Measurements from ENCODE around the gene SDC4.

DNA sequence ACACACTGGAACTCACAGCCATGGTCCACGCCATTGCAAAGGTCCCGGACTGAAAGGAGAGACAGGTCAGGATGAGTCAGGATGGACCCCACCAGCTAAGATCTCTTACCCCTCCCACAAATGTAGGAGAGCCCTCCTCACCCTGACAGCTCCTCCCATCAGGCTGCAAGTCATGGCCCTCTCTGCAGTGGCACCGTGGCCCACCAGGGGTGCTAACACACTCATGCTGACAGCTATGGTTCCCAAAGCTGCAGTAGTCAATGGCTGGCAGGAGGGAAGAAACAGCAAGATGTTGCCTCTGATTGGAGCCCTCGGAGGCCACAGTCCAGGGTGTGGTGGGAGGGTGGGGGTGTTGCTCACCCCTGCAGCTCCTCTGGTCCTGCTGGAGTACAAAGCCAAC lies 47.3 kb downstream of the SDC4 start:
- TF ChIP-seq, protein P1, sequence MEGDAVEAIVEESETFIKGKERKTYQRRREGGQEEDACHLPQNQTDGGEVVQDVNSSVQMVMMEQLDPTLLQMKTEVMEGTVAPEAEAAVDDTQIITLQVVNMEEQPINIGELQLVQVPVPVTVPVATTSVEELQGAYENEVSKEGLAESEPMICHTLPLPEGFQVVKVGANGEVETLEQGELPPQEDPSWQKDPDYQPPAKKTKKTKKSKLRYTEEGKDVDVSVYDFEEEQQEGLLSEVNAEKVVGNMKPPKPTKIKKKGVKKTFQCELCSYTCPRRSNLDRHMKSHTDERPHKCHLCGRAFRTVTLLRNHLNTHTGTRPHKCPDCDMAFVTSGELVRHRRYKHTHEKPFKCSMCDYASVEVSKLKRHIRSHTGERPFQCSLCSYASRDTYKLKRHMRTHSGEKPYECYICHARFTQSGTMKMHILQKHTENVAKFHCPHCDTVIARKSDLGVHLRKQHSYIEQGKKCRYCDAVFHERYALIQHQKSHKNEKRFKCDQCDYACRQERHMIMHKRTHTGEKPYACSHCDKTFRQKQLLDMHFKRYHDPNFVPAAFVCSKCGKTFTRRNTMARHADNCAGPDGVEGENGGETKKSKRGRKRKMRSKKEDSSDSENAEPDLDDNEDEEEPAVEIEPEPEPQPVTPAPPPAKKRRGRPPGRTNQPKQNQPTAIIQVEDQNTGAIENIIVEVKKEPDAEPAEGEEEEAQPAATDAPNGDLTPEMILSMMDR (IDR thresholded peaks at IDR 0.05; ENCODE audit: low read depth, low read length, missing input control) = no peak
- TF ChIP-seq, protein P2, sequence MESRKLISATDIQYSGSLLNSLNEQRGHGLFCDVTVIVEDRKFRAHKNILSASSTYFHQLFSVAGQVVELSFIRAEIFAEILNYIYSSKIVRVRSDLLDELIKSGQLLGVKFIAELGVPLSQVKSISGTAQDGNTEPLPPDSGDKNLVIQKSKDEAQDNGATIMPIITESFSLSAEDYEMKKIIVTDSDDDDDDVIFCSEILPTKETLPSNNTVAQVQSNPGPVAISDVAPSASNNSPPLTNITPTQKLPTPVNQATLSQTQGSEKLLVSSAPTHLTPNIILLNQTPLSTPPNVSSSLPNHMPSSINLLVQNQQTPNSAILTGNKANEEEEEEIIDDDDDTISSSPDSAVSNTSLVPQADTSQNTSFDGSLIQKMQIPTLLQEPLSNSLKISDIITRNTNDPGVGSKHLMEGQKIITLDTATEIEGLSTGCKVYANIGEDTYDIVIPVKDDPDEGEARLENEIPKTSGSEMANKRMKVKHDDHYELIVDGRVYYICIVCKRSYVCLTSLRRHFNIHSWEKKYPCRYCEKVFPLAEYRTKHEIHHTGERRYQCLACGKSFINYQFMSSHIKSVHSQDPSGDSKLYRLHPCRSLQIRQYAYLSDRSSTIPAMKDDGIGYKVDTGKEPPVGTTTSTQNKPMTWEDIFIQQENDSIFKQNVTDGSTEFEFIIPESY (IDR thresholded peaks at IDR 0.05) = no peak
- no peak for TF ChIP-seq RAD21 (IDR thresholded peaks at IDR 0.05)
- TF ChIP-seq RXRA (IDR thresholded peaks at IDR 0.05) = no peak
- TF ChIP-seq SP1 (IDR thresholded peaks at IDR 0.05) = no peak
- TF ChIP-seq FOXA1 (IDR thresholded peaks at IDR 0.05) = no peak
- no peak for TF ChIP-seq TAF1 (conservative IDR thresholded peaks at IDR 0.05)
- TF ChIP-seq YY1 (IDR thresholded peaks at IDR 0.05) = no peak
- TF ChIP-seq, protein P3, sequence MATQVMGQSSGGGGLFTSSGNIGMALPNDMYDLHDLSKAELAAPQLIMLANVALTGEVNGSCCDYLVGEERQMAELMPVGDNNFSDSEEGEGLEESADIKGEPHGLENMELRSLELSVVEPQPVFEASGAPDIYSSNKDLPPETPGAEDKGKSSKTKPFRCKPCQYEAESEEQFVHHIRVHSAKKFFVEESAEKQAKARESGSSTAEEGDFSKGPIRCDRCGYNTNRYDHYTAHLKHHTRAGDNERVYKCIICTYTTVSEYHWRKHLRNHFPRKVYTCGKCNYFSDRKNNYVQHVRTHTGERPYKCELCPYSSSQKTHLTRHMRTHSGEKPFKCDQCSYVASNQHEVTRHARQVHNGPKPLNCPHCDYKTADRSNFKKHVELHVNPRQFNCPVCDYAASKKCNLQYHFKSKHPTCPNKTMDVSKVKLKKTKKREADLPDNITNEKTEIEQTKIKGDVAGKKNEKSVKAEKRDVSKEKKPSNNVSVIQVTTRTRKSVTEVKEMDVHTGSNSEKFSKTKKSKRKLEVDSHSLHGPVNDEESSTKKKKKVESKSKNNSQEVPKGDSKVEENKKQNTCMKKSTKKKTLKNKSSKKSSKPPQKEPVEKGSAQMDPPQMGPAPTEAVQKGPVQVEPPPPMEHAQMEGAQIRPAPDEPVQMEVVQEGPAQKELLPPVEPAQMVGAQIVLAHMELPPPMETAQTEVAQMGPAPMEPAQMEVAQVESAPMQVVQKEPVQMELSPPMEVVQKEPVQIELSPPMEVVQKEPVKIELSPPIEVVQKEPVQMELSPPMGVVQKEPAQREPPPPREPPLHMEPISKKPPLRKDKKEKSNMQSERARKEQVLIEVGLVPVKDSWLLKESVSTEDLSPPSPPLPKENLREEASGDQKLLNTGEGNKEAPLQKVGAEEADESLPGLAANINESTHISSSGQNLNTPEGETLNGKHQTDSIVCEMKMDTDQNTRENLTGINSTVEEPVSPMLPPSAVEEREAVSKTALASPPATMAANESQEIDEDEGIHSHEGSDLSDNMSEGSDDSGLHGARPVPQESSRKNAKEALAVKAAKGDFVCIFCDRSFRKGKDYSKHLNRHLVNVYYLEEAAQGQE (IDR thresholded peaks at IDR 0.05) = no peak
